Measurements from ENCODE around the gene PRDM11.
"Not testable (repeated sequence)": the region's sequence is repeated elsewhere in the genome, so short reads cannot be mapped to it uniquely, and the experiment has no call there.

Gene PRDM11
- 1.1 to 10.1 (median 2.6) reads per million in 17 experiments for total RNA-seq

DNA sequence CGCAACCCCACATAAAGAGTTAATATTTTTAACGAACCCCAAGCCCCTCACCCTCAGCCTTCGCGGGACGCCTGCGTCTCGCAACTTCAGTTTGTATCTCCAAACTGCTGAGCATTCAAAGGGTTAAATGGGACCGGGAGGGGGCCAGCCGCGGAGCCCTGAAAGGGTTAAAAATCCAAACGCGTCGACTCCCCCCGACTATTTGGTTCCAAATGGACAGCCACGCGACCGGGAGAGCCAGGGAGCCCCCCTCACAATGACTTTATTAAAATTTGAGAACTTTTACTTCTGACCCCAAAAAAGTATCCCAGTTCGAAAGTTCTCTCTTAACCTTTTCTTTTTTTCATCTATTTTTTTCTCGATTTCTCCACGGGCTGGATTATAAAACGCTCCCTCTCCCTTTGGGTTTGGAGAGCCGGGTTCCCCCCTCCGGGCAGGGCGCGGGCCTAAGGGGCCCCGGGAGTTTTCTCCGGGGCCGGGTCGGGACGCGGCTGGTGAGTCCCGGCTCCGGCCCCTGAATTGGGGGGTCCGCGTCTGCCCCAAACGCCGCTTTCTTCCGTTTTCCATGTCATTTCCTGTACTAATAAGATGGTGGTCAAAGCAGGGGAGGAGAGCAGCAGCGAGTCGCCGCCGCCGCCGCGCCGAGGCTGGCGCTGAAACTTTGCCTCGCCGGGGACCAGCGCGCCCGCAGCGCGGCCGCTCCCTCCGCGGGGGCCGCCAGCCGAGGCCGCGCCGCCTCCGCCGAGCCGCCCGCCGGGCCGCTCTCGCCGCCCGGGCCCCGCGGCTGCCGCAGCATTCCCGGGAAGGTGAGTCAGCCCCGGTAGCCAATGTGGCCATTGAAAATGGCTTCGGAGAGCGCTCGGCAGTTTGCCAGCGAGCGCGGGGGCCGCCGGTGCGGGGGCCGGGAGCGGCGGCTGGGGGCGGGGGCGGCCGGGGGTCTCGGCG lies at the start of gene PRDM11:
Gene PRDM11, plus strand, starts transcription at position 568 of the 945 bp plus-strand sequence. CDS start 35,128 bp downstream, outside the sequence.
- peak; percentile 51 to 83 (median 76) for DNase-seq

DNA sequence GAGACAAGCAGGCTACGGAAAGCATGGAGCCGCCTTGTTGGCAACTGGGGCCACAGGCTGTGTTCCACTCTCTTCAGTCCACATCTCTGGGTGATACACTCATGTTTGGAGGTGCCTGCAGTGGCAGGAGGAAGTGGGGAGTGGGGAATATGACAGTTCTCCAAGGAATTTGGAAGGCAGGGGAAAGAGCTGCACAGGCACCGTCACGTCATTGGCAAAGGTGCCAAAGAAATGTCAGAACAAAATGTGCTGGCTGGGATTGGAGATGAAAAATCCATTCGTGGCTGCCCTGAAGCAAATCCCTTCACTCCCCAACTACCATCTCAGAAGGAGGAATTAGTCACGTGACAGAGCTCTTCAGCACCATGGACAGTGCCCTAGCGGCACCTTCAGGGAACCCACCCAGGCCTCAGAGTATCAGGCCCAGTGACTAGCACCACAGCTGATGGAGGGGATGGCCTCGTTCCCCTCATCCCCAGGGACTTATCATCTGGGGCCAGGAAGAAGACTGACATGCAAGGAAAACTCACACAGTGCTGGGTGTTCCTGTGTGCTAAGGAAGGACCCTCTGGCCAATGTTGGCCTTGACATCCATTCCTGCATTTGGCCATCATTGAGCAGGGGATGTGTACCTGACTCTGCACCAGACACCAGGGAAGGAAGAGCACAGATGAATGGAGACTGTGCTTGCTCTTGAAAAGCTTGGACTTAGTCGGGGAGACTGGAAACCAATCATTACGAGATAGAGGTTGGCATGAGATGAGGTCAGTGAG lies 48.5 kb upstream of the PRDM11 start:
- DNase-seq, result peak; percentile 51 to 77 (median 60)

GRCh38 chr11:45098929-45099328 lies 47.5 kb upstream of the PRDM11 start:
- DNase-seq, result no peak

DNA sequence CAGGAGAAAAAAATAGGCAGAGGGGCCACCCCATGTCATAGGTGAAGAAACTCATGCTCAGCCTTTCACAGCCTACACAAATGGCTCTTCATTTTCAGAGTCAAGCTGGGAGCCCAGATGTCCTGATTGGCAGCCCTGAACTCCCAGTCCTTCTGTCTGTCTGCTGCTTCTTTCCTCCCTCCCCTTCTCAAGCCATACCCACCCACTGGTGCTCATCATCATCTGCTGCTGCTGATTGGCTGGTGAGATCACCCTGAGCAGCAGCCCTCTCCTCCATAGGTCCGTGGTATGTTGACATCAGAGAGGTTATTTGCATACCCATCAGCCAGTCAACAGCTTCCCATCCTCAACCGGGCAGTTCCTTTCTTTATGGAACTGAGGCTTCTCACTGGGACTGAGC lies 46.1 kb upstream of the PRDM11 start:
- peak; percentile 34 to 67 (median 48) for DNase-seq

DNA sequence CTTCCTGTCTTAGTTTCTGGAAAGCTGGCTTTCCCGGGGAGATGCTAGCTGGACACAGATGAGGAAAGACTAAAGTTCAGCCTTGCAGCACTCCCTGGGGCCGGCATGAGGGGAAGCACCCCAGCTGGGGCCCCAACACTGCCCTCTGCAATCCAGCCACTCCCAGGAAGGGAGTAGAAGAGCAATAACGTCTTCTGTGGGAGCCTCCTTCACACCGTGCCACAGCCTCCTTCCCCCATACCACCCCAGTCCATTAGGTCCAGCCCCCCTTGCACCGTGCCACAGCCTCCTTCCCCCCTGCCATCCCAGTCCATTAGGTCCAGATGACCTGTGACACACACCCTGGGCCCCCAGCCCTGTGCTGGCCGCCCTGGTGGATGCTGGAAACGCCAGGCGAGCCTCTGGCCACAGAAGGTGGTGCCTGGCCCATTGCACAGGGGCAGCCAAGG lies 44.1 kb upstream of the PRDM11 start:
- DNase-seq, result no peak

- peak; percentile 68 to 81 (median 72) for DNase-seq
Measured at GRCh38 chr11:45102810-45103621, 43.4 kb upstream of the PRDM11 start.

DNA sequence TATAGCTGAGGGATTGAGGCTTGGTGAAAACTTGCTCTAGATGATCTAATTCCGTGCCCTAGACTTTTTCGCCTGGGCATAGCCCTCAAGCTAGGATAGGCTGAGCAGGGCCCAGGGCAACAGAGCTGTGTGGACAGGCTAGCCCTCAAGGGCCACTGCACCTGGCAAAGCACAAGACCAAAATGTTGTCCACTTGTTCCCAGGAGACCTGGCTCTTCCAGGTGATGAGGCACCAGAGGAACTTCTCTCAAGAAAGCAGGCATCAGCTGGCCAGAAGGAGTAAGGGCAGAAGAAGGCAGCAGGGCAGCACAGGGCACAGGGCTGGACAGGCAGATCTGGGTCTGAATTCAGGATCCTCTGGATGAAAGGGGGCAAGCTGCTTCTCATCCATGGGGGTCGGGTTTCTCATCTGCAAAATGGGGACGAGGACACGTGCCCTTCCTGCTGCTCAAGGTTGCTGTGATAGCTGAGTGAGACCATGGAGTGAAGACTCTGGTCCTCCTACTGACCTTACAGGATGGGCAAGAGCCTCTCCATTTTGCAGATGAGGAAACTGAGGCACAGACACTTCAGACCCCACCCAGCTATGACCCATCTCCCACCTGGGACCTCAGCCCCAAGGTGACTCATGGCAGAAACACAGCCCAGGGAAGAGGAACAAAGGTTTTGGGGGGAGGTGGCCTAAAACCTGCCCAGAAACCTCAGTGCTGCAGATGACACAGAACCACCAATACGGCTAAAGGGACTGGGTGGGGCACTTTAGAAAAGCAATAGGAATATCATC lies 42.2 kb upstream of the PRDM11 start:
- no peak for DNase-seq

DNA sequence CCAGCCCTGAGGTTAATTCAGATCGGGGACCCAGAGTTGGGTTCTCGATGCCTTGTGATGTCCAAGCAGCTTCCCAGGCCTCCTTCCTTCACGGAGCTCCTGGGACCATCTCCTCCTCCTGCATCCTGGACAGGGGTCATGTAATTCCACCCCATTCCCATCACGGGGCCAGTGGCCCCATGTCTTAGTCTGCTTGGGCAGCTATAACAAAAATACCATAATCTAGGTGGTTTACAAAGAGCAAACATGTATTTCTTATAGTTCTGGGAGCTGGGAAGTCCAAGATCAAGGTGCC lies 41.7 kb upstream of the PRDM11 start:
- DNase-seq, result no peak

- DNase-seq, result peak; percentile 74 to 86 (median 81)
Measured at GRCh38 chr11:45105233-45105983, 41.0 kb upstream of the PRDM11 start.

DNA sequence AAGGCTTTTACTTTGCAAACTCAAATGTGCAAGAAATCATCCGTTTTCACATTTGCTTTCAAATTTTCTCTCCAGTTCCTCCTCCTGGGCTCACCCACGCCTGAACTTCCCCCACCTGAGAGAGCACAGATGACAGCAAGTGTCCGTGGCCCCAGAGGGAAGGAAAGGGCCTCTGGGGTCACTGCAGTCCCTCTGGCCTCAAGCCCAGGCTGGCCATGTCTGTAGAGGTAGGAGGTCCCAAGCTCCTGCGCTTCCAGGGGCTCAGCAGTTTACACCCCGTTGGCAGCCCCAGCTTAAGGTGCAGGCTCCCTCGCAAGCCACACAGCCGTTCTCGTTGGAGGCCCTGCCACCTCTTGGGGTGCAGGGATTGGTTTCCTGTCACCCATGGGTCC lies 40.5 kb upstream of the PRDM11 start:
- peak in 2 of 4 experiments; percentile 23 to 27 for DNase-seq

- DNase-seq, result no peak
Measured at GRCh38 chr11:45106440-45106839, 40.0 kb upstream of the PRDM11 start.

DNA sequence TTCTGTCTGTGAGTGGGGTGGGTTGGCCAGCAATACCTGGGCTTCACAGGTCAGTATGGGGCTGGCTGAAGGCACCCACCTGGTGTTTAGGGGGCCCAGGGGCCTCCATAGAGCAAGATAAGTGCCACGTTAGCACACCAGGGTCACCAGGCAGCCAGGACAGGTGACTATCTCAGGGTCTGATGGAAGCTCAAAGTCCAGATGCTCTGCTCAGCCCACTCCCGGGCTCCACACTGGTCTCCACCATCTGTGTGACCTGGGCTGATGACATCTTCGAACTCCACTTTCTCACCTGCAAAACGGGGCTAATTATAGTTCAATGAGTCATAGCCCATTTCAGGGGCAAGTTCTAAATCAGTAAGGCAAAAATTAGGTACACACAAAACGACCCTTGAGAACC lies 39.4 kb upstream of the PRDM11 start:
- no peak for DNase-seq

- no peak for DNase-seq
Measured at GRCh38 chr11:45108070-45109064, 38.1 kb upstream of the PRDM11 start.

- DNase-seq, result no peak
Measured at GRCh38 chr11:45109400-45109799, 37.0 kb upstream of the PRDM11 start.

- DNase-seq, result peak; percentile 69 to 87 (median 80)
Measured at GRCh38 chr11:45110562-45110961, 35.9 kb upstream of the PRDM11 start.

GRCh38 chr11:45113807-45114206 lies 32.6 kb upstream of the PRDM11 start:
- peak in 2 of 4 experiments; percentile 38 to 42 for DNase-seq

- not testable (repeated sequence) for DNase-seq
Measured at GRCh38 chr11:45127836-45128235, 18.6 kb upstream of the PRDM11 start.

- no peak for DNase-seq
Measured at GRCh38 chr11:45133878-45134277, 12.6 kb upstream of the PRDM11 start.

DNA sequence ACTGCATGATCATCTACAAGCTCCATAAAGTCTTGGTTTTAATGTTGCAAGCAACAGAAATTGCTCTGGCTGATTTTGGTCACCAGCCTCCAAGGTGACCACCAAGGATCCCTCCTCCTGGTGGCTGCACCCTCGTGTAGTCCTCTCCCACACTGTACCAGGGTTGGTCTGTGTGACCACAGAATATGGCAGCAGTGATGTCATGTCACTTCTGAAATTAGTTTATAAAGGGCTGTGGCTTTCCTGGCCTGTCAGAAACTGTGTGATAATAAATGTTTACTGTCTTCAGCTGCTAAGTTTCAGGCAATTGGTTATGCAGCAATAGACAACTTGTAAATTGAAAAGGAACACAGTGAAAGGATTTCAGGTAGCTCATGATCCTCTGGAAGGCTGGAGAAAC lies 5.3 kb upstream of the PRDM11 start:
- no peak for DNase-seq

DNA sequence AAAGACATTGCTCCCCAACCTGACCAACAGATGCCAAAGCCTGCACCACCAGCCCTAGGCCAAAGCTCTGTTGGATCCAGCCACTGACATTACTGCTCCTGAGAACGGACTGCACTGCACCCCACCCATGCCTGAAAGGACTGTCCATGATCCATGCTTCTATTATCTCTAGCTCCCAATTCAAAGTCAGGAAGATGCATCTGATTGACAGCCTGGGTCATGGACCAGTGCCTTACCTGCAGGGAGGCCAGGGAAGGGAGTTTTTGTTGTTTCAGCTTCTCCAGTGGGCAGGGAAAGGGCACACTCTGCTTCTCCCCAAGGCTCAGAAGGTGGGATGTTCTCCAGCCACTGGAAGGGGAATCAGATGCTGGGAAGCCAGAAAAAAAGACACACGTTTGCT lies 4.8 kb upstream of the PRDM11 start:
- no peak for DNase-seq
